Left colon (tissue), 2 donors: ENCODE results near the gene ABCG2. TPM values are rescaled to one million over a fixed set of nuclear protein-coding genes. Genes with fewer than 3 reads are reported as not detected.
"Not testable (repeated sequence)": the region's sequence is repeated elsewhere in the genome, so short reads cannot be mapped to it uniquely, and the experiment has no call there.

Experiments used
- ATAC-seq: fragments of 200-7000 bp; cut with Tn5 transposase; one replicate; pipeline ENCODE4 v1.9.1; 2020; ENCODE audit warnings: mild to moderate bottlenecking, moderate library complexity
- DNase-seq, 2 donors: peaks; one replicate each; pipeline ENCODE4 v3.0.0-alpha.2; 2020
- intact Hi-C, 2 donors: fragments of 100-400 bp; cut with DNase I in 1 of 2; cut with micrococcal nuclease in 1 of 2; formaldehyde crosslinking; loops; one replicate each; pipeline versions ENCODE4 v1.11.2 to v1.14.0; 2022; cut with DNase I, micrococcal nuclease
- total RNA-seq, 2 donors: library from RNA; stranded (reverse); fragmentation: NEBNext Ultra II Directional; extraction: Animal tissue kit (Norgen Biotek cat#: 25700); gene quantifications; one replicate each; pipeline ENCODE4 v1.2.1, GENCODE V29; 2021
- donor health status: DM: no; HTN: no; CAD: no.
- donor health status: DM: yes; HTN: yes; CAD: no.

ABCG2 gene
- total RNA-seq, 2 donors from 2014 or later = 32.5 to 36.2 TPM

DNA sequence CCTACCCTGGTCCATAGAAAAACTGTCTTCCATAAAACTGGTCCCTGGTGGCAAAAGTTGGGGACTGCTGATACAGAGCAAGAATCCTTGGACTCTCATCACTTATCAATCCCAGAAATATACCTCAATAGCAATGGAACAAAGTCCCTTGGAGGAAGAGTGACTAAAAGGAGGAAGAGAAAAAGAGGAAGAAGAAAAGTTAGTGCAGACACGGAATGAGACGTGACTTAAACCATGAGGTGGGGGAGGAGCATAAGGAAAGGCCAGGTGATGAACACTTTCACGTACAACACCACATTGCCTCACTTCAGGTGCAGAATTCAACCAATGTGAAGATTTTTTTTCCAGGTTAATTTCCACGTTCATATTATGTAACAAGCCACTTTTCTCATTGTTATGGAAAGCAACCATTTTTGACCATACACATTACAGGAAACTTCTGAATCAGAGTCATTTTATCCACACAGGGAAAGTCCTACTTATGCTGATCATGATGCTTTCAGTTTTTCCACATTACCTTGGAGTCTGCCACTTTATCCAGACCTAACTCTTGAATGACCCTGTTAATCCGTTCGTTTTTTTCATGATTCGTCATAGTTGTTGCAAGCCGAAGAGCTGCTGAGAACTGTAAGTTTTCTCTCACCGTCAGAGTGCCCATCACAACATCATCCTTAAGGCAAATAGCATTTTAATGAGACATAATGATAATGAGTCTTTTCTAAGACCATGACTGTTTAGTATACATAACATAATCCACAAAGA lies 27.7 kb downstream of the ABCG2 start:
- DNase-seq = no peak

DNA sequence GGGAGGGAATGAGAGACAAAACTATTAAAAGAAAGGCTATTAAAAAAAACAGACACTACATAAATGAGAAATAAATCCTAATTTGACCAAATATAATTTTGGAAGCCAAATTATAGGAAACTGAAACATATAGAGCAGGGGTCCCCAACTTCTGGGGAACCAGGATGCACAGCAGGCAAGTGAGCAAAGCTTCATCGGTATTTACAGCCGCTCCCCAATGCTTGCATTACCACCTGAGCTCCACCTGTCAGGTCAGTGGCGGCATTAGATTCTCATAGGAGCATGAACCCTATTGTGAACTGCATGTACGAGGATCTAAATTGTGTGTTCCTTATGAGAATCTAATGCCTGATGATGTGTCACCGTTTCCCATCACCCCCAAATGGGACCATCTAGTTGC lies 28.4 kb downstream of the ABCG2 start:
- intact Hi-C loops = no loop called here
- ATAC-seq (no peak), DNase-seq (no peak)

More for the DNA sequence above, 27.7 kb downstream of the ABCG2 start:
- ATAC-seq = no peak
- intact Hi-C loops = no loop called here

DNA sequence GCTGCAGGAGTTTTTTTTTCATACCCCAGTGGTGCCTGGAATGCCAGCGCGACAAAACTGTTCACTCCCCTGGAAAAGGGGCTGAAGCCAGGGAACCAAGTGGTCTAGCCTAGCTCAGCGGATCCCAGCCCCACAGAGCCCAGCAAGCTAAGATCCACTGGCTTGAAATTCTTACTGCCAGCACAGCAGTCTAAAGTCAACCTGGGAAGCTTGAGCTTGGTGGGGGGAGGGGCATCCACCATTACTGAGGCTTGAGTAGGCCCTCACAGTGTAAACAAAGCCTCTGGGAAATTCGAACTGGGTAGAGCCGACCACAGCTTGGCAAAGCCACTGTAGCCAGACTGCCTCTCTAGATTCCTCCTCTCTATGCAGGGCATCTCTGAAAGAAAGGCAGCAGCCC lies 36.2 kb downstream of the ABCG2 start:
- DNase-seq, ATAC-seq, intact Hi-C loops: not testable (repeated sequence)

DNA sequence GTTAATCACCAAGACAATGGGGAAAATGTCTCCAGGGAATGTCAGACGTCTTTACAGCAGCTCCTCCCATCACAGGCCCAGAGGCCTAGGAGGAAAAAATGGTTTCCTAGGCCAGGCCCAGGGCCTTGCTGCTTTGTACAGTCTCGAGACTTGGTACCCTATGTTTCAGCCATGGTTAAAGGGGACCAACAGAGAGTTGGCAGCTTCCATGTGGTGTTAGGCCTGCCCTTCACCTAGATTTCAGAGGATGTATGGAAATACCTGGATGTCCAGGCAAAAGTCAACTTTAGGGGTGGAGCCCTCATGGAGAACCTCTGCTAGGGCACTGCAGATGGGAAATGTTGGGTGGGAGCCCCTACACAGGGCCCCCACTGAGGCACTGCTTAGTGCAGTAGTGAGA lies 38.5 kb downstream of the ABCG2 start:
- DNase-seq (no peak), ATAC-seq (no peak)
- intact Hi-C loops = no loop called here

DNA sequence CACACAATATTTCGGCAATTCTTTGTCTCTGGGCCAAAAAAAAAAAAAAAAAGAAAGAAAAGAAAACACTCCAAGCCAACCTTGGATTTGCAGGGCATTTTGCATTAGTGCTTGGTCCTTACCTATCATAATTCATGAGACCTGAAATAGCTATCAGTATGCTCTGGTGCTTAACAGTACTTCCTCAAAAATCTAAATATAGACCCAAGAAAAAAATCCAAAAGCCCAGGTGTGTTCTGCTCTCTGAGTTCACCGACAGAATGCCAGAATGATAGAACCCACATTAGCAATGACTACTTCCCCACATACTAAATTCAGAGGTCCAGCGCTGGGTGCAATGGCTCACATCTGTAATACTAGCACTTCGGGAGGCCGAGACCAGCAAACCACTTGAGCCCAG lies 42.9 kb downstream of the ABCG2 start:
- no peak for DNase-seq
- ATAC-seq = no peak
- intact Hi-C loops = no loop called here

DNA sequence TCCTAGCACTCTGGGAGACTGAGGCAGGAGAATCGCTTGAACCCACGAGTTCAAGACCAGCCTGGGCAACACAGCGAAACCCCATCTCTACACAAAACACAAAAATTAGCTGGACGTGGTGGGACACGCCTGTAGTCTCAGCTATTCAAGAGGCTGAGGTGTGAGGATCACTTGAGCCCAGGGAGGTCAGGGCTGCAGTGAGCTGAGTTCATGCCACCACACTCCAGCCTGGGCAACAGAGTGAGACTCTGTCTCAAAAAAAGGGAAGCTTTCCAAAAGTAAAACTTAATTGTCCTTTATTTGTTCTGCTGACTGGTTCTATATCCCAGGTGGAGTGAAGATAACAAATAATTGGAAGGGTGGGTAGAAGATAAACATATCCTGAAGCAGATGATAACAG lies 45.6 kb downstream of the ABCG2 start:
- ATAC-seq (no peak), DNase-seq (no peak)
- intact Hi-C loops = no loop called here

DNA sequence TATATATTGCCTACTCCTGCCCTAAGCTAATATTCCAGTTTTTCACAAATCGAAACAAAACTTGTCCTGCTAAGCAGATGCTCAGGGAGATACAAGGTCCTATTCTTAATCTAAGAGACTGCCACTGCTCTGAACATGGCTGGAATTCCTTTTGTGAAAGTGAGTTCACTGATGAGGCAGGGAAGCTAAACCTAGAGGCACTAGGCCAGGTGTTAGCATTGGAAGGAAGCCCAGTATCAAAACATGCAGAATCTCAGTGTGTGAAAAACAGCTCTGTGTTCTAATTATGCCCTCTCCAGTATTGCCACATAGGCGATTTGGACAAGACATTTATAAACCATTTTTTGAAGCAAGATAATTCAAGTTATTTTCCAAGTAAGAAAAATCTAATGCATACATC lies 47.6 kb downstream of the ABCG2 start:
- no peak for DNase-seq

DNA sequence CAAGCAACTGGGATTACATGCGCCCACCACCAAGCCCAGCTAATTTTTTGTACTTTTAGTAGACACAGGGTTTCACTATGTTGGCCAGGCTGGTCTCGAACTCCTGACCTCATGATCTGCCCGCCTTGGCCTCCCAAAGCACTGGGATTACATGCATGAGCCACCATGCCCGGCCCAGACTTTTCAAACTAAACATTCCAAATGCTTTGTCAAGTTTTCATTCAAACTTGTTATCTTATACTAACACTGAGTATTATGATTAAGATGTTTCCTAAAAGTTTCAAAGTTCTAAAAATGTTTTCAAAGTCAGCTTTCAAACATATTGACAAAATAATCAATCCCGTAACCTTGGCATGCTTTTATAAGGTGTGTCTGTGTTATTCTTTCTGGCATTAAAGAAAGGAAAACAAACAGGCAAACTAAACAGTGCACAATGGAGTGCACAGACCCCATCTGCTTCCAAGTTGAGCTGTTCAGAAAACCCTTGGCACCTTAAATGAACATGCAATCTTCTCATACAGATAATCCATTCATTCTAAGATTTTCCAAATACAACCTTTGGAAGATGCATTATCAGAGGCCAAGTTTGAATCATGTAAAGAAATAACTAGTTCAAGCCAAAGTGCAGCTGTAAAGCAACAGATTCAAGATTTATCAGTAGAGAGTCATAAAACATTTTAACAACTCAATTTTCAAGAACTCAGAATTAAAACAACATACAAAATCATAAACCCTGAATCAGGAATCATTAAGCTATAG lies 49.1 kb downstream of the ABCG2 start:
- ATAC-seq (peak; percentile 58), DNase-seq (no peak)
- intact Hi-C loops = no loop called here

More for the DNA sequence above, 47.6 kb downstream of the ABCG2 start:
- peak; percentile 8 for ATAC-seq
- intact Hi-C loops = no loop called here

DNA sequence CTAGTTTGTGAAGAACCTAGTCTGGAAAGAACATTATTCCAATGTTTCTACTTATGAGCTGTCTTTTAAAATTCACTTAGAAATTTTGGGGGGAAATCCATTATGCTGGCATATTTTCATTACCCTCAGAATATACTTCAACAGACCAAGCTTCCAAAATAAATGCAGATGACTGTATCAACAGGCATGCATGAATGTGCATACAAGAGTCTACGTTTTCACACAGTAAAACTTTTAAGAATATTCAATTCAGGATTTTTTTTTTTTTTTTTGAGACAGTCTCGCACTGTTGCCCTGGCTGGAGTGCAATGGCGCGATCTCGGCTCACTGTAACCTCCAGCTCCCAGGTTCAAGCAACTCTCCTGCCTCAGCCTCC lies 49.7 kb downstream of the ABCG2 start:
- ATAC-seq = no peak
- intact Hi-C loops = no loop called here
- no peak for DNase-seq

DNA sequence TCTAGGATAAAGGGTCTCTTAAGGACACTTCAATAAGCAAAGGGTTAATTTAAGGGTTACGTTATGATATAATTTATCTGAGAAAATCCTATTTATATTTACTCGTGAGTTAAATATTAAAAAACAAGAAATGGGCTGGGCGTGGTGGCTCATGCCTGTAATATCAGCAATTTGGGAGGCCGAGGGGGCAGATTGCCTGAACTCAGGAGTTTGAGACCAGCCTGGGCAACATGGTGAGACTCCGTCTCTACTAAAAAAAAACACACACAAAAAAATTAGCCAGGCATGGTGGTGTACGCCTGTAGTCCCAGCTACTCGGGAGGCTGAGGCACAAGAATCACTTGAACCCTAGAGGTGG lies 50.4 kb downstream of the ABCG2 start:
- ATAC-seq, intact Hi-C loops, DNase-seq: not testable (repeated sequence)

DNA sequence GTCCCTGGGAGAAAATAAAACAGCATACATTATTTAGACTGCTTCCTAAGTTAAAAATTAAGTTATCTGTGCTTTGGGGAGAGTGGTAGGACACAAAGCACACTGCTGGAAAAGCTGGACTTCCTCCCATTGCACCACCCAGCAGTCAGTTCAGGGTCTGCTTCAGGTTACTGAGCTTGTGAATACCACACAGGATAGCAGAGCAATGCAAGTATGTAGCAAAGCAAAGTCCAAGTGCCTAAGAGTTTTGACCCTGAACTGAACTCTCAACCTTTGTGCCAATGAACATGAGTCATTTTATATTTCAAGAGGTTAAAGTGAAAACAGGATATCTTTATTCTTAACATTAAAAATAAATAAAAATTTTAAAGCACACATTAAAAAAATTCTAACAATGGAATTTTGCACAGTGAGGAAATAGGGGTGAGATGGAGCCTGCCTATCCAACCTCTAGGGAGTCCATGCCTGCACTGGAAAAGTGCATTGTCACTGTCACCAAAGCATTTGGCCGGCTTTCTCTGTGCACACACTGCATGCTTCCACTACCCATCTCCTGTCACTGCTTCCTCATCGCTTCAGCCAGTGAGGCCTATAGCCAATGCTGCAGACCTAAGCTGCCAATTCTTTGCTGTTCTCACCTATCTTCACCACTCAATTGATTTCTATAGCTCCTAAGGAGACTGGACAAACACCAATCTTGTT lies 50.9 kb downstream of the ABCG2 start:
- ATAC-seq (peak; percentile 81), DNase-seq (peak; percentile 32 to 45)
- intact Hi-C loops = no loop called here

DNA sequence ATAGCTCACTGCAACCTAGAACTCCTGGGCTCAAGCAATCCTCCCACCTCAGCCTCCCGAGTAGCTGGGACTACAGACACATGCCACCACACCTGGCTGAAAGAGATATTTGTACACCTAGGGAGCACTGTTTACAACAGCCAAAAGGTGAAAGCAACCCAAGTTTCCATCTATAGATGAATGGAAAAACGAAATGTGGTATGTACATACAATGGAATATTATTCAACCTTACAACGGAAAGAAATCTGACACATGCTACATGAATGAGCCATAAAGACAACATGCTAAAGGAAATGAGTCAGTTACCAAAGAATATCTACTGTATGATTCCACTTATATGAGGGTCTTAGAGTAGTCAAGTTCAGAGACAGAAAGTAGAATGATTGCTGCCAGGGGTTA lies 52.2 kb downstream of the ABCG2 start:
- DNase-seq (no peak), ATAC-seq (no peak)
- intact Hi-C loops = no loop called here

DNA sequence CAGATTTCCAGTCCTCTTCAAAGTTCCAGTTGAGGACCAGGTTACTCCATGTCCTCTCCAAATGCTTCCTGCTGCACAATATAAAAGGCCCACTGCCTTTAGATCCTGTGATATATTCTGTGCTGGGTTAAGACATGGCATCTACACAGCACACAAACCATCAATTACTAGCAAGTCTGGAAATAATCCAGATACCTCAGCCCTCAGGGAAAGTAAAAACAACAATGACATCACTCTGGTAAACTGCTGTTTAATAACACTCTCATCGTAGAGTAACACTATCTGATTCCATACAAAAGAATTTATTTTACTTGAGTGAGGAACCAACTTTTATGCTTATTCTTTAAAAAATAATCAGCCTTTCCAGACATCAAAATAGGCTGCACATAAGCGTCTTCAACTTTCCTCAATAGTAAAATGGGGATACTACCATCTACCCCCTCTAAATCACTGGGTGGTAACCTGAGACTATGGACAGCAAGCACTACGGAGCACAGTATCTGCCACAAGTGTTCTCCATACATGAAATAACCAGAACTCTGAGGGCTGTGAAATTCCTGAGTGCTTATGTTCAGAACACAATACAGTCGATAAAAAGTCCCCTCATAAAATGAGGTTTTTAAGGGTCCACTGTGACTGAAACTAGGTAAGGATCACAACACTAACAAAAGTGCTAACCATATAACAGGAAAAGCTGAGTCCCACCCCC lies 53.4 kb downstream of the ABCG2 start:
- DNase-seq = no peak
- intact Hi-C loops = no loop called here
- no peak for ATAC-seq

DNA sequence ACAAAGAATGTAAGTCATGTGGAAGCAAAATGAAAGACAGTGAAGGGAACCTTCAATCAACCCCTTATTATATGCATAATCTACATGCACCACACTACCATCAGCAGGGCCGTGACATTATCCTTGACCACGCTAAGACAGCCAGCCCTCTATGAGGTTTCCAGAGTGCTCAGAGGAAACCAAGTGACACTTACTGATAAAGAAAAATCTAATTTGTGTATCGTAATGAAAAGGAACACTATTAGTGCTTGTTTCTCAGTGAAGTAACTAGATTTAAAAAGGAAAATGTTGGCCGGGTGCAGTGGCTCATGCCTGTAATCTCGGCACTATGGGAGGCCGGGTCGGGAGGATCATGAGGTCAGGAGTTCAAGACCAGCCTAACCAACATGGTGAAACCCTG lies 56.4 kb downstream of the ABCG2 start:
- DNase-seq = no peak
- intact Hi-C loops = no loop called here
- no peak for ATAC-seq

DNA sequence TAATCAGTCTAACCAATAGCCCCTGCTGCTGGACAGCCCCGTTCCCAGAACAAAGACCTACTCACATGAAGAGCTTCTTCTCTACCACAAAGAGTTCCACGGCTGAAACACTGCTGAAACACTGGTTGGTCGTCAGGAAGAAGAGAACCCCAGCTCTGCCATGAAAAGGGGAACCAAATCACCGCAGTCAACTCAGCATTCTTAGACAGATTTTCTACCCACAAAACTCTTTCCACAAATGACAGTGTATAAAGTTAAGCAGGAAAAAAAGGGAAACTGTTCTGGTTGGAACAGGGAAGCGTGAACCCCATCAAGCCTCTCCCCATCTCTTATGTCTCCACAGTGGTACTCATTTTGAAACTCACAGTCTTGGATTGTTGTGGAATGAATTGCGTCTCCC lies 57.3 kb downstream of the ABCG2 start:
- intact Hi-C loops = no loop called here
- ATAC-seq (no peak), DNase-seq (no peak)

DNA sequence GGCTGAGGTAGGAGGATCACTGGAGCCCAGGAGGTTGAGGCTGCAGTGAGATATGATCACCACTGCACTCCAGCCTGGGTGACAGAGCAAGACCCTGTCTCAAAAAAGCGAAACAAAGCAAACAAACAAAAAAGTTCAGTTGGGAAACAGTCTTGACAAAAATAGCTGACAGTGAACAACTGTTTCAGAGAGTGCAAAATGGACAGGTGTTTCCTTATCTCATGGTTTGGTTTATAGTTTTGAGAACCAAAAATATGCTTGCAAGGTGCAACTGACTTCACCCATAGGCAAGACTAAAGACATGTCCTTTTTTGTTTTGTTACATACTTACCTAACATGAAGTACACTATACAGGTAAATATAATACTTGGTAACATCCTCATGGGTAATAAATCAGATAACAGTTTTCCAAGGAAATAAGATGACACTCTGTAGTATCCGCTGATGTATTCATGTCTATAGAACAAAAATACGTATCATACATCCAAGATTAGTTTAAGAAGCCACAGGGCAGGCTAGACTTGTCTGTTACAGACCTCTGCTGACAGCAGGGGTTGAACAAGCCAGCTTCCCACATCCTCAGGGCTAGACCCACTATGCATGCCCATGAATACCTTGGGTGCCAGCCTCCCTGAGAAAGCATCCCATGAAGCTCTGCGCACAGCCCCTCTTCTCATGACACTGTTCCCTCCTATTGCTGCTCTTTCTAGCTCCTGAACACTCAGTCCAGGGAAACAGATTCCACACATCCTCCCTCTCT lies 59.3 kb downstream of the ABCG2 start:
- ATAC-seq (no peak), DNase-seq (no peak)
- intact Hi-C loops = no loop called here

DNA sequence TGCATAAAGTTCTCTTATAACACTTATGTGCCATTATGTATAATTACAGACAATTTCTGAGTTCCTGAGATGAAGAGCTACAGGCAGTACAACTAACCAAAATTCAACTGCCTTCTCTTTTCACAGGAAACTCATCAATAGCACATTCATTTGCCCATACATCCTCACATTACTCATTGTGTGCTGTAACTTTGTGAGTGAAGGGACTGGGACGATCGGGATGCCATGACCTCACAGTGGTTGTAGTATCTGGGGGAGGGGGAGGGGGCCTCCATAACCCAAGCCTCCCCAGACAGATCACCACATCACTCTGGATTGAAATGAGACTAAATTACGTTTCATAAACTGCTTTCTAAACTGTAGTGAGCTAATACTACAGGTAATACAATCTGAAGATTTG lies 60.7 kb downstream of the ABCG2 start:
- no peak for DNase-seq
- no peak for ATAC-seq
- intact Hi-C loops = no loop called here

DNA sequence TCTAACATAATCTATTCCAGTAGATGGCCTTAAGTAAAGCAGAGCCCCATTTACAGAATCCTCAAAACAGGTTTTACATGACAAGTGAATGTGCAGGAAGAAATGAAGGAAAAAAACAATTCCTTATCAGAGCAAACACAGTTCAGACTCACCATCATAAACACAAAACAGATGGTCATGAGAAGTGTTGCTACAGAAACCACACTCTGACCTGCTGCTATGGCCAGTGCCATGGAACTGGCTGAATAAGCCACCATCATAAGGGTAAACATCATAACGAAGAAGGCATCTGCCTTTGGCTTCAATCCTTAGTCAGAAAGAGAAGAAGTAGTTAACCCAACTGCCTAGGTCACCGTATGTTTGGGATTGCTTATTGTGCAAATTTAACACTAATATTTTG lies 61.1 kb downstream of the ABCG2 start:
- intact Hi-C loops = no loop called here
- DNase-seq = no peak

DNA sequence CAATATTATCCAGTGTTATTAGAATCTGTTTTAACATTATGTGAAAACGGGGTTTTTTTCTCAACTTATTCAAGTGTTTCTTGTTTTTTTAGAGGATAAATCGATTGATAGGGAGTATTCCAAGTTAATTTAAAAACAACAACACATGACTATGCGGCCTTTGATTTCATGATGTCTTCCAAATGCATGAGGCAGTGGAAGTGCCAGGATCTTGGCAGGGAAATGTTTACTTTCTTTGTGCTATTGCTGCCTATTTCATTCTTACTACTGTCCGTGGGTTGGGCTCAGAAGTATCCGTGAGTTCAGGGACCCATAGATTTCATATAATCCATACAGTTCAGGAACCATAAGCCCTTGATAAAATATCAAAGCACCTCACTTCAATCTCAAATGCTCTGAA lies 64.6 kb downstream of the ABCG2 start:
- intact Hi-C loops = no loop called here
- no peak for ATAC-seq
- DNase-seq = no peak

More for the DNA sequence above, 61.1 kb downstream of the ABCG2 start:
- peak; percentile 89 for ATAC-seq
